Measurements from ENCODE around the gene CCSAP. TPM values are rescaled to one million over a fixed set of nuclear protein-coding genes. Genes with fewer than 3 reads are reported as not detected.

CCSAP gene
- total RNA-seq, 1 experiment from 2014 or later: 9.5 TPM

DNA sequence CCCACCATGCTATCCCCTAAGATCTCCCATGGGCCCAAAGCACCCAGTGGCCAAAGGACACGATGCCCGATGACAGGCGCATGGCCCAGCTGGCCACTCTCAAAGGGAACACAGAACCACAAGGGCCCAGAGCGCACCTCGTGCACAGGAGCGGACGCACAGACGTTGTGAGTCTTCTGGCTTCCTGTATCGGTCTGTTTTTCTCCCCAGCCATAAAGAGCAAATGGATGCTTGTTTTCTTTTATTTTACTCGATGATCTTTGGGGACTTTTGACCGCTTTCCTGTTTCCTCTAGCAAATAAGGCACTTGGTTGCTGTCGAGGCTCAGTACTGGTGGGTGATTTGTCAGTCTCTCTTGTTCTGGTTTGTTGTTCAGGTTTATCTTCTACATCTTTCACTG is 16.2 kb downstream of the CCSAP start:
- no peaks in the 10 kb centered on the region for H3K79me2 ChIP-seq (ENCODE audit: low read length)
- no peak overlapping the region for H2AFZ ChIP-seq (ENCODE audit: low read length)
- H3K36me3 ChIP-seq (ENCODE audit: low read depth, low read length): peaks cover 34% of the 10 kb centered on the region
- POLR2A ChIA-PET (ENCODE audit: unreplicated experiment): no interaction called here
- no TSS peak for BruUV-seq (replicated peaks)
- no peaks in the 10 kb centered on the region for H4K20me1 ChIP-seq (ENCODE audit: low read length)
- H3K4me2 ChIP-seq (ENCODE audit: low read length): no peak overlapping the region
- no peaks in the 10 kb centered on the region for H3F3A ChIP-seq (ENCODE audit: low read length, unreplicated experiment)
- H3K9me2 ChIP-seq (replicated peaks; ENCODE audit: low read length): no peaks in the 10 kb centered on the region
- intact Hi-C loops (cut with micrococcal nuclease): no loop called here
- no peak overlapping the region for H3K9ac ChIP-seq (ENCODE audit: low read length)
- H3K27ac ChIP-seq (ENCODE audit: low read length): no peak overlapping the region
- DNase-seq: no peak
- H3K27me3 ChIP-seq (ENCODE audit: low read length): no peaks in the 10 kb centered on the region
- H3K4me3 ChIP-seq (ENCODE audit: low read length): no peak overlapping the region
- no peaks in the 10 kb centered on the region for H3K4me1 ChIP-seq (ENCODE audit: insufficient read depth, low read length)
- H3K9me3 ChIP-seq (ENCODE audit: low read length): no peaks in the 10 kb centered on the region
- no peak for TF ChIP-seq CTCF (conservative IDR thresholded peaks at IDR 0.05; ENCODE audit: low read depth, low read length)
- no peak for TF ChIP-seq EZH2 (IDR thresholded peaks at IDR 0.05; ENCODE audit: low read length, unreplicated experiment)
- no peak for TF ChIP-seq EZH2phosphoT487 (IDR thresholded peaks at IDR 0.05; ENCODE audit: borderline replicate concordance, low read length)
- no peak for ATAC-seq
- CTCF ChIA-PET: no interaction called here

DNA sequence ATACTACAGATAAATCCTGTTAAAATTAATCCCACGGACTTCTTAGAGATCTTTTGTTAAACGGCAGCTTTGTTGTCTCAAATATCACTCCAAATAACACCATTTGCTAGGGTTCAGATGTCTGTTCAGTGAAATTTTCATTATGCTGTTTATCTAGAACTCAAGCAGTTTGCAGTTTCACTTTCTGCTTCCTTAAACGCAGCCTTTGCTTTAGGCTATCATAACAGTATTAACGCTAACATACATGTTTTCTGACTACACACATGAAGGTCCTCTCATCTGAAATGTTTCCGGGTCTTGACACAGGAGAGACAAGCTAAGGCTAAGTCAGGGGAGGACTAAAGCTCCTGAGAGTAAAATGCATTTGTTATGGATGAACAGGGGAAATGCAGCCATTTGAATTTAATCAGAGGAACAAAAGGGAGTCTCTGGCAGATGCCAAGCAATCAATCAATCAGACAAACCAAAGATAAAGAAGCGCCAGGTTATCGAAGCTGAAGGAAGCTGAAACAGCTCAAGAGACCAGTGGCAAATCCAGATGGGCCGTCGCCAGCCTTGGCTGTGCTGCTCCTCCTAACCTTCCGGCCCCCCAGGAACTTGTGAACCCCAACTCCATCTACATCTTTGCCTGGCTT is 16.9 kb downstream of the CCSAP start:
- Histone ChIP-seq H3K9me3 (ENCODE audit: low read length) (no peaks in the 10 kb centered on the region), H3K9ac (ENCODE audit: low read length) (no peak overlapping the region), H4K20me1 (ENCODE audit: low read length) (no peaks in the 10 kb centered on the region), H3K79me2 (ENCODE audit: low read length) (no peaks in the 10 kb centered on the region), H3K27ac (ENCODE audit: low read length) (no peak overlapping the region), H3K27me3 (ENCODE audit: low read length) (no peaks in the 10 kb centered on the region), H3K4me1 (ENCODE audit: insufficient read depth, low read length) (no peaks in the 10 kb centered on the region), H3K4me3 (ENCODE audit: low read length) (no peak overlapping the region), H3K4me2 (ENCODE audit: low read length) (no peak overlapping the region), H2AFZ (ENCODE audit: low read length) (no peak overlapping the region), H3K36me3 (ENCODE audit: low read depth, low read length) (peaks cover 36% of the 10 kb centered on the region), H3F3A (ENCODE audit: low read length, unreplicated experiment) (no peaks in the 10 kb centered on the region), H3K9me2 (replicated peaks; ENCODE audit: low read length) (no peaks in the 10 kb centered on the region)
- BruUV-seq (replicated peaks): no TSS peak
- DNase-seq (no peak), ATAC-seq (no peak)
- TF ChIP-seq EZH2 (IDR thresholded peaks at IDR 0.05; ENCODE audit: low read length, unreplicated experiment) (no peak), CTCF (conservative IDR thresholded peaks at IDR 0.05; ENCODE audit: low read depth, low read length) (no peak), EZH2phosphoT487 (IDR thresholded peaks at IDR 0.05; ENCODE audit: borderline replicate concordance, low read length) (no peak)
- intact Hi-C loops (cut with micrococcal nuclease): no loop called here
- CTCF ChIA-PET: no interaction called here
- POLR2A ChIA-PET (ENCODE audit: unreplicated experiment): no interaction called here

DNA sequence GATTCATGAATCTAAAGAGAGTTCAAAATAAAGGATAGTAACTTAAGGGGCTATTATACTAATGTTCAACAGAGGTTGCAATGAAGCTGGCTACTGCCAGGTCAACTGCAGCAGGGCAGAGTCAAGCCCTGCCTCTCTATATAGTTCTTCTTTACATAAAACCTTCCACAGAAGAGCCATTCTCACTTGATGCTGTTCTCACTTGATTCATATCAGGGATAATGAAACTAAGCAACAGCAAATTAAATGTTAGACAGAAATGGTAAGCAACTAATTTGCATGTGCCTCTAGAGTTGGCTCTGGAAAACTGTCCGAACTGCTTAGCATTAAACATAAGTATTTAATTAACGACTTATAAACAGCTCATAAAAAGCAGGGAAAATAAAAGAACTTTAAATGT is 17.4 kb downstream of the CCSAP start:
- Histone ChIP-seq H3K4me1 (ENCODE audit: insufficient read depth, low read length) (no peaks in the 10 kb centered on the region), H3K27ac (ENCODE audit: low read length) (no peak overlapping the region), H3K27me3 (ENCODE audit: low read length) (no peaks in the 10 kb centered on the region), H3K4me3 (ENCODE audit: low read length) (no peak overlapping the region), H3K9me3 (ENCODE audit: low read length) (no peaks in the 10 kb centered on the region), H4K20me1 (ENCODE audit: low read length) (no peaks in the 10 kb centered on the region), H3F3A (ENCODE audit: low read length, unreplicated experiment) (no peaks in the 10 kb centered on the region), H2AFZ (ENCODE audit: low read length) (no peak overlapping the region), H3K36me3 (ENCODE audit: low read depth, low read length) (peaks cover 36% of the 10 kb centered on the region), H3K79me2 (ENCODE audit: low read length) (no peaks in the 10 kb centered on the region), H3K9ac (ENCODE audit: low read length) (no peak overlapping the region), H3K9me2 (replicated peaks; ENCODE audit: low read length) (no peaks in the 10 kb centered on the region), H3K4me2 (ENCODE audit: low read length) (no peak overlapping the region)
- DNase-seq (no peak), ATAC-seq (no peak)
- intact Hi-C loops (cut with micrococcal nuclease): no loop called here
- ChIA-PET CTCF (no interaction called here), POLR2A (ENCODE audit: unreplicated experiment) (no interaction called here)
- no TSS peak for BruUV-seq (replicated peaks)
- TF ChIP-seq EZH2phosphoT487 (IDR thresholded peaks at IDR 0.05; ENCODE audit: borderline replicate concordance, low read length) (no peak), CTCF (conservative IDR thresholded peaks at IDR 0.05; ENCODE audit: low read depth, low read length) (no peak), EZH2 (IDR thresholded peaks at IDR 0.05; ENCODE audit: low read length, unreplicated experiment) (no peak)
